Fibroblast of lung (primary cell): Measurements from ENCODE around the gene RGS3. TPM values are rescaled to one million over a fixed set of nuclear protein-coding genes. Genes with fewer than 3 reads are reported as not detected.

ENCODE experiments used
- DNase-seq, 2 donors: peaks; one replicate each; pipeline versions ENCODE4 v3.0.0 to v3.0.0-alpha.2; 2010; ENCODE audit warnings: low read depth in 2 of 2
- H2AFZ ChIP-seq: 2 replicates; pipeline ENCODE4 v1.5.1; 2012; ENCODE audit warnings: low read length, control low read depth, inconsistent platforms
- H3K27ac ChIP-seq: 2 replicates; pipeline ENCODE4 v1.5.1; 2011; ENCODE audit warnings: low read length, control low read depth; ENCODE audit not compliant: insufficient read depth
- H3K27me3 ChIP-seq: 2 replicates; pipeline ENCODE4 v1.5.1; 2011; ENCODE audit warnings: mild to moderate bottlenecking, low read length; ENCODE audit not compliant: control insufficient read depth, insufficient read depth
- H3K36me3 ChIP-seq: 2 replicates; pipeline ENCODE4 v1.5.1; 2011; ENCODE audit warnings: low read length; ENCODE audit not compliant: control insufficient read depth, insufficient read depth
- H3K4me1 ChIP-seq: 2 replicates; pipeline ENCODE4 v1.5.1; 2011; ENCODE audit warnings: low read length; ENCODE audit not compliant: control insufficient read depth, insufficient read depth; ENCODE audit errors: extremely low read depth
- H3K4me2 ChIP-seq: 2 replicates; pipeline ENCODE4 v1.5.1; 2011; ENCODE audit warnings: low read length, control low read depth; ENCODE audit not compliant: insufficient read depth; ENCODE audit errors: extremely low read depth
- H3K4me3 ChIP-seq, 4 experiments: fragments of 200-600 bp in 1 of 4; sonication (generic) in 1 of 4; replicated peaks in 1 of 4; 2 replicates each; pipeline ENCODE4 v1.5.1; 2011 to 2016; ENCODE audit warnings: low read length in 4 of 4, low read depth in 3 of 4, mild to moderate bottlenecking in 3 of 4, control low read depth in 2 of 4, inconsistent platforms in 1 of 4, mixed read lengths in 1 of 4; ENCODE audit not compliant: insufficient read depth in 1 of 4; ENCODE audit errors: control extremely low read depth in 1 of 4
- H3K79me2 ChIP-seq: 2 replicates; pipeline ENCODE4 v1.5.1; 2012; ENCODE audit warnings: mild to moderate bottlenecking, low read length, inconsistent platforms; ENCODE audit not compliant: control insufficient read depth, insufficient read depth
- H3K9ac ChIP-seq: 2 replicates; pipeline ENCODE4 v1.5.1; 2011; ENCODE audit warnings: mild to moderate bottlenecking, low read length, control low read depth; ENCODE audit not compliant: insufficient read depth
- H3K9me3 ChIP-seq: 2 replicates; pipeline ENCODE4 v1.5.1; 2012; ENCODE audit warnings: low read depth, low read length; ENCODE audit not compliant: control insufficient read depth, insufficient read depth
- H4K20me1 ChIP-seq: 2 replicates; pipeline ENCODE4 v1.5.1; 2011; ENCODE audit warnings: low read length; ENCODE audit not compliant: control insufficient read depth, insufficient read depth; ENCODE audit errors: extremely low read depth
- EZH2 ChIP-seq: IDR thresholded peaks from 2 replicates; pipeline ENCODE4 v1.5.1; 2012; ENCODE audit warnings: low read length, control low read depth, mild to moderate bottlenecking; ENCODE audit errors: missing control alignments
- polyA plus RNA-seq, 2 donors: library from polyadenylated mRNA; depleted of rRNA in 1 of 2; stranded (reverse) in 1 of 2; unstranded in 1 of 2; fragments of >200 nt; gene quantifications; 2 replicates each; pipeline ENCODE4 v1.2.1, GENCODE V29; 2011 to 2012; ENCODE audit warnings: missing spikeins in 1 of 2
- total RNA-seq: library from RNA; depleted of rRNA; stranded (reverse); fragments of >200 nt; gene quantifications from 2 replicates; pipeline ENCODE4 v1.2.1, GENCODE V29; 2014
- TF ChIP-seq, protein P1 (sequence below), 2 donors: IDR thresholded peaks in 1 of 2; conservative IDR thresholded peaks in 1 of 2; 1 replicate in 1 of 2; 2 replicates in 1 of 2; pipeline ENCODE4 v1.5.1; 2011 to 2012; ENCODE audit warnings: low read length in 2 of 2, control low read depth in 1 of 2, inconsistent platforms in 1 of 2, low read depth in 1 of 2, mild to moderate bottlenecking in 1 of 2

RGS3 gene
- total and polyA plus RNA-seq, 2 donors (not counting 1 experiment from before 2014, with no cell fraction given), result 48.1 to 74.3 TPM

DNA sequence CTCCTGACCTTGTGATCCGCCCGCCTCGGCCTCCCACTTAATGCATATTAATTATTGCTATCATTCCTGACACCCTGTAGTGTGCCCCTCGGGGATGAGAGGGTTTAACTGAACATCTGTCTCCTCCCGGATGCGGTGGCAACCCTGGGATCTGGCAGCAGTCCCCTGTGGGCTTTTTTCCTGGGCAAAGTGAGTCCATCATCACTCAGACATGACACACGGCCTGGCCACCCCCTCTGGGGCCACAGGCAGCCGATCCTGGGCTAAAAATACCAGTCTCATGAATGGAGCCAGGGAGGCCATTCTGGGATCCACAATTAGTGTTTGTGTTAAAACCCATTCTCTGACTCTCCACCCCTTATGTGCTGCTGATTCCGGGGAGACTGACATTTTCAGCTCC lies 161.2 kb downstream of the RGS3 start:
- no peak for TF ChIP-seq EZH2
- TF ChIP-seq, protein P1, sequence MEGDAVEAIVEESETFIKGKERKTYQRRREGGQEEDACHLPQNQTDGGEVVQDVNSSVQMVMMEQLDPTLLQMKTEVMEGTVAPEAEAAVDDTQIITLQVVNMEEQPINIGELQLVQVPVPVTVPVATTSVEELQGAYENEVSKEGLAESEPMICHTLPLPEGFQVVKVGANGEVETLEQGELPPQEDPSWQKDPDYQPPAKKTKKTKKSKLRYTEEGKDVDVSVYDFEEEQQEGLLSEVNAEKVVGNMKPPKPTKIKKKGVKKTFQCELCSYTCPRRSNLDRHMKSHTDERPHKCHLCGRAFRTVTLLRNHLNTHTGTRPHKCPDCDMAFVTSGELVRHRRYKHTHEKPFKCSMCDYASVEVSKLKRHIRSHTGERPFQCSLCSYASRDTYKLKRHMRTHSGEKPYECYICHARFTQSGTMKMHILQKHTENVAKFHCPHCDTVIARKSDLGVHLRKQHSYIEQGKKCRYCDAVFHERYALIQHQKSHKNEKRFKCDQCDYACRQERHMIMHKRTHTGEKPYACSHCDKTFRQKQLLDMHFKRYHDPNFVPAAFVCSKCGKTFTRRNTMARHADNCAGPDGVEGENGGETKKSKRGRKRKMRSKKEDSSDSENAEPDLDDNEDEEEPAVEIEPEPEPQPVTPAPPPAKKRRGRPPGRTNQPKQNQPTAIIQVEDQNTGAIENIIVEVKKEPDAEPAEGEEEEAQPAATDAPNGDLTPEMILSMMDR (conservative IDR thresholded peaks at IDR 0.05 in 1 of 2, IDR thresholded peaks at IDR 0.05 in 1 of 2; ENCODE audit: low read depth in 1 of 2, low read length in 2 of 2), result no peak
- Histone ChIP-seq H3K4me2 (no peak overlapping the region), H3K36me3 (no peaks in the 10 kb centered on the region), H2AFZ (peak overlapping the region; percentile 21), H3K4me3 (no peak overlapping the region), H3K9me3 (no peaks in the 10 kb centered on the region), H3K79me2 (no peaks in the 10 kb centered on the region), H4K20me1 (no peaks in the 10 kb centered on the region), H3K27ac (peak overlapping the region; percentile 32), H3K9ac (no peak overlapping the region), H3K4me1 (peaks cover 35% of the 10 kb centered on the region), H3K27me3 (no peaks in the 10 kb centered on the region)
- peak in 1 of 2 donors; percentile 74 for DNase-seq

DNA sequence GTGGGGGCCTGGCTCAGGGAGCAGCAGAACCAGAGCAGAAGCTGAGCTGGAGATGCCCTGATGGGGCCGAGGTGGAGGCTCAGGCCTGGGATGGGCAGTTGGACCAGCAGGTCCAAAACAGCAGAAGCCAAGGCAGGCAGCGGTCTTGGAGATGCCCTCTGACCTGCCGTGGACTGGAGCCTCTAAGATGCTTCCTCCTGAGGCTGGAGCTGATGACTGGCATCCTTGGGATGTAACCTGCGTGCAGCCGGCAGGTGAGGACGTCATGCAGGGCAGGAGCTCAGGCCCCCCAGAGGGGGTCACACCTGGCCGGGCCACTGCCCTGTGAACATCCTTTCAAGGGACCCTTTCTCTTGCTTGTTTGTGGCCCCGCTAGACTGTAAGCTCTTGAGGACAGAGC lies 162.0 kb downstream of the RGS3 start:
- H3K9ac ChIP-seq, result no peak overlapping the region
- no peaks in the 10 kb centered on the region for H3K79me2 ChIP-seq
- H3K27ac ChIP-seq, result no peak overlapping the region
- no peaks in the 10 kb centered on the region for H3K36me3 ChIP-seq
- no peaks in the 10 kb centered on the region for H4K20me1 ChIP-seq
- peaks cover 29% of the 10 kb centered on the region for H3K4me1 ChIP-seq
- H3K4me2 ChIP-seq, result no peak overlapping the region
- DNase-seq, result no peak
- H3K4me3 ChIP-seq, result no peak overlapping the region
- TF ChIP-seq, protein P1 (conservative IDR thresholded peaks at IDR 0.05 in 1 of 2, IDR thresholded peaks at IDR 0.05 in 1 of 2; ENCODE audit: low read depth in 1 of 2, low read length in 2 of 2), result no peak
- TF ChIP-seq EZH2, result no peak
- no peak overlapping the region for H2AFZ ChIP-seq
- H3K27me3 ChIP-seq, result no peaks in the 10 kb centered on the region
- H3K9me3 ChIP-seq, result no peaks in the 10 kb centered on the region

DNA sequence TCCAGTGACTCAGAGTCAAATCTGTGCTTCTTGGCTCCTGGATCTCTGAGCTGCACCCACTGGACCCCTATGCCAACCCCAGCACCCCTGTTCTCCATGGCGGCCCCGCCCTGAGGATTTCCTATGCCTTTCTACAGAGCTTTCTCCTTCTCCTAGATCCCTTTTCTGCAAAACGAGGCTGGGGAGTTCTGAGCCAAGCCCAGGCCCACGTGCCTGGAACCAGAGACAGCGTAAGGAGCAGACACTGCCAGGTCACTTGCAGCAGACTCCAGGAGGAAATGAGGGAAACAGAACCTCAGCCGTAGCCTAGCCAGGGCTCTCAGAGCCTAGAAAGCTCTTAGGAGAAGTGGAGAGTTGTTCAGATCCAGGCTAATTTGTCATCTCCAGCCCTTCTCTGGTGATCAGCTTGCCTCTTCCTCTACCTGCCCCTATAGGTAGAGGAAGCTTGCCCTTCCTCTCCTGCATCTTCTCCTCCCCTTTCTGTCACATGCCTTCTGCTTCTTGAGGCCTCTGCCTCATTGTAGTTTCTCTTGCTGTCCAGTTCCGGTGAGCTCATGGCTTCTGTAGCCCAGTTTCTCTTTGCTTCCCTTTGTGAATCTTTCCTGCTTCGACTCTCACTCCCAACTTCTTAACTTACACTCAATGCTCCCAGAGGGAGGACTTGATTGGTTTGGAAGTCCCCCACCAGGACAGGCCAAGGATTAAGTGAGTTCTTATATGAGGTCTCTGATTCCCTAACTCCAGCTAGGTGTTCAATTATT lies 163.4 kb downstream of the RGS3 start:
- no peak for TF ChIP-seq EZH2
- TF ChIP-seq, protein P1 (conservative IDR thresholded peaks at IDR 0.05 in 1 of 2, IDR thresholded peaks at IDR 0.05 in 1 of 2; ENCODE audit: low read depth in 1 of 2, low read length in 2 of 2), result no peak
- no peak for DNase-seq
- Histone ChIP-seq H3K27me3 (no peaks in the 10 kb centered on the region), H4K20me1 (no peaks in the 10 kb centered on the region), H2AFZ (peak overlapping the region; percentile 37), H3K9me3 (no peaks in the 10 kb centered on the region), H3K4me3 (no peak overlapping the region), H3K4me1 (peaks cover 24% of the 10 kb centered on the region), H3K36me3 (no peaks in the 10 kb centered on the region), H3K27ac (no peak overlapping the region), H3K9ac (no peak overlapping the region), H3K79me2 (no peaks in the 10 kb centered on the region), H3K4me2 (no peak overlapping the region)
